Activated CD4-positive, CD25-positive, alpha-beta regulatory T cell treated with anti-CD3 and anti-CD28 coated beads, Interleukin-2, amount 50 U/mL, for 16 hours (primary cell): ENCODE measurements around the gene ACTG2.
"Not testable (repeated sequence)": the region's sequence is repeated elsewhere in the genome, so short reads cannot be mapped to it uniquely, and the experiment has no call there.

Experiments
- DNase-seq: peaks from one replicate; pipeline ENCODE4 v3.0.0-alpha.2; 2020; ENCODE audit warnings: low read depth, low spot score

Gene ACTG2

DNA sequence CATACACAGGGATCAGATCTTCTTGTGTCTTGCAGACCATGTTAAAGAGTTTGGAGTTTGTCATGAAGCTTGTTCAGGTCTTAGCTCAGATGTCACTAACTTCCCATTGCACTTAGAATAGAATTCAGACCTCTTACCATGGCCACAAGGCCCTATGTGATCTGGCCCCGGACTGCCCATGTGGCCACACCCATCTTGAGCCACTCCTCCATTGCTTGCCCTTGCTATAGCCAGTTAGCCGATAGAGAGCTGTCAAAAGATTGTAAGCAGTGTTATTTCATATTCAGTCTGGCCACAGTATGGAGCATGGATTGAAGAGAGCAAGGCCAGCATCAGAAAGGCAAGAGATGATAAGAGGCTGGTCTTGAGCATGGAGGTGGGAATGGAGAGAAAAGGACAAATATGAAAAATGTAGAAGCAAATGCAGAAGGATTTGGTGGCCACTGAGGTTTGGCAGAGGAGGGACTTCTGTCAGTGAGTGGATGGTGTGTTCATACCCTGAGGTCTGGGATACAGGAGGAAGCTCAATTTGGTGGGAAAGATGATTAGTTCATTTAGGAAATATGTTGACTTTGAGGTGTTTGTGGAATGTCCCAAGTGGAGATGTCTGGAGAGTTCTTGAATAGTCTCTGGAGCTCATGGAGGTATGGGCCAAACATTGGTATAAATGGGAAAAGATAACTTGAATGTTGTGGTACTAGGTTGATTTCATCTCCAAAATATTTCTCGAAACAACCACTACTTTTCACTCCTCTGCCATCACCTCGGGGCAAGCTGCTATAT lies 44.5 kb downstream of the ACTG2 start:
- DNase-seq: no peak

- DNase-seq: no peak
Measured at GRCh38 chr2:73937899-73938298, 45.1 kb downstream of the ACTG2 start.

GRCh38 chr2:73938718-73939352 lies 46.0 kb downstream of the ACTG2 start:
- no peak for DNase-seq

GRCh38 chr2:73939419-73939818 lies 46.6 kb downstream of the ACTG2 start:
- no peak for DNase-seq

- not testable (repeated sequence) for DNase-seq
Measured at GRCh38 chr2:73940066-73940465, 47.3 kb downstream of the ACTG2 start.

DNA sequence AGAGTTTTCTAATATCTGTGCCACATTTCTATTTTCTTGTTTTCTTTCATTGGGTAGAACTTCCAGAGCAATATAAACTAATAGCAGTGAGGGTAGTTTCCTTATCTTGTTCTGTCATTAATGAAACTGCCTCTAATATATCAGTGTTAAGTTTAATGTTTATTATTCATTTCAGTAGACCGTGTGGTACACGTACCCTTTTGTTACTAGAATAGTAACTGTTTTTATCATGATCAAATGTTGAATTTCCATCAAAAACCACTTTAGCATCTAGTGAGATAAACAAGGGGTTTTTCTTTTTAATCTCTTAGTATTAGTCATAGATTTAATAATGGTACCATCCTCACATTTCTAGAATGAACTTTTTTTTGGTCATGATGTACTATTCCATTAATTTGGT lies 49.9 kb downstream of the ACTG2 start:
- no peak for DNase-seq

DNA sequence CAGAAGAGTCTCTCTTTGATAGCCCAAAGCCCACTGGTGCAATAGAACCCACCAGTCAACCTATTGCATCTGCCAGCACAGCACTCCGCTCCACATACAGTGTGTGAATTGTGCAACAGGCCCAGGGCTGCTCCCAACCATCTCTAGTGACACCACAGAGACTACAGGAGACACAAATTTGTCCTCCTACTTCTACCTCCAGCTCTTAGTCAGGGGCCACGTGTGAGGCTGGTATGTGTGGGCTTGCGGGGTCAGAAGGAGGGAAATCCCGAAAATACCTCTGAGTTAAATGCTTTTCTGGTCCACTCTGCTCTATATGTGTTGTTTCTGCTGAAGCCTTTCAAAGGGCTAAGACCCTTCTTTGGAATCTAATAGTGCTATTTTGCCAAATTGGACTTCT lies 51.9 kb downstream of the ACTG2 start:
- no peak for DNase-seq

DNA sequence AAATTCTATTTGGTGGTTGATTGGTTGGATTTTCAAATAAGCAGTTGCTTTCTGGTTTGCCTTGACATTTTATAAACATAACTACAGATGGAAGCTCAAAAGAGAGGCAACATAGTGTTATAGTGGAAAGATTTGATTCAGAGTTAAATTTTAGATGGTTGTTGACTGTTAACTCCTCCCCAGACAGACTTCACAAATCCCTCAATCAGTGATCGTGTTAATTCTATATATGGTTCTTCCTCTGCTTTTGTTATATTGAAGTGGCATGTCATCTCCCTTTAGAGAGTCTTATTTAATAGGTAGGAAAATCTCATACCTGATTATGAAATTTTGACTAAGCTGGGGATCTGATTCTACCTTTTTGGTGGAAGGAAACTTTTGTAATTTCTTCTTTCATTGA lies 53.4 kb downstream of the ACTG2 start:
- no peak for DNase-seq

GRCh38 chr2:73946666-73947065 lies 53.9 kb downstream of the ACTG2 start:
- DNase-seq: no peak

DNA sequence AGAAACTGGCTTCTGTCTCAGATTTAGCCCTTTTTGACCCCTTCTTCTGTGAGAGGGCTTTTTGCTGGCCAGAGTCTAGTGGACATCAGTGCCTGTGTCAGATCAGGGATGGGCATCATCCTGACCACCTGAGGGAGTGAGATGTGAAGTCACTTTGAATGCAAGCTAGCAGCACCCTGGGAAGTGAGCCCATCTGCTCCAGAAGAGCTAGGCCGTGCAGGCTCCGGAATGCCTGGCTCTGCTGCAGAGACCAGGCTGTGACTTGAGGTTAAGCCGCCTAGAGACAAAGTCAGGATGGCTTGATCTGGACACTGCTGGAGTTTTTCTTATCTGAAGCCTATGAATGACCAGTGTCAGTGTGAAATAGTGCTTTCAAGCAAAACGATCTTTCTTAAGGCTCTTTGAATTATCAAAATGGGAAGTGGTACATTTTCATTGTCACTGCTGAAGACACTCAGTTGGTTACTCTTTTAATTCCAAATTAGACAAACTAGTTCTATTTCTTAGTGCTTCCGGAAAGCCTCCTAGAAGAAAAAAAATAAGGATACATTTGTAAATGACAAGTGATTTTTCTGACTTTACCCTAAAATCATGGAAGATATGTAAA lies 54.7 kb downstream of the ACTG2 start:
- DNase-seq: no peak

- no peak for DNase-seq
Measured at GRCh38 chr2:73949802-73950201, 57.0 kb downstream of the ACTG2 start.

- no peak for DNase-seq
Measured at GRCh38 chr2:73952499-73953446, 60.0 kb downstream of the ACTG2 start.

DNA sequence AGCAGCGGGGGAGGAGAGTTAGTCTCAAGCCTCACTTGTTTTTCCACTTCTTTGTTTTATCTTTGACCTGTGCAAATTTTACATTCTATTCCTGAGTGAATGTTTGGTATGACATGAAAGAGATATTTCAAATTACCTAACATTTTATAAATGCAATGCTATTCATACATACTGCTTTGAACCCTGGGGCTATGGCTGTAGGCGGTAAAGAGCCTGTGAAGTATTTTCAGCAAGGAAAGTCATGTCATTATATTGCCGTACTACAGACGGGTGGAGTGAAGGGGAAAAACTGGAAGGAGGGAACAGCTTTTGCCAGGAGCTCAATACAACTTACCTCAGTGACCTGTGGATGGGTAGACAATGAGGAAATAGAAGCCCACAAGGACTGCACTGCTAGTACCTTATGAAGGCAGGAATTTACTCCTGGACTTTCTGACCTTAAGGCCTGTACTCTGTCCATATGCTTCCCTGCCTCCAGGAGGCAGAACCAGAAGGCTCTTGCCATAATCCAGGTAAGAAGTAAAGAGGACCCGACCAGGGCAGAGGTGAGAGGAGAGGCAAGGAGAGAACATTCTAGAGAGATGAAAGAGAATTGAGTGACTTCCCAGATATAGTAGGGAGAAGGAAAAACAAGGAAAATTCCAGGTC lies 63.5 kb downstream of the ACTG2 start:
- no peak for DNase-seq

- DNase-seq: no peak
Measured at GRCh38 chr2:73961274-73961673, 68.5 kb downstream of the ACTG2 start.

GRCh38 chr2:73961823-73962615 lies 69.2 kb downstream of the ACTG2 start:
- DNase-seq: no peak

DNA sequence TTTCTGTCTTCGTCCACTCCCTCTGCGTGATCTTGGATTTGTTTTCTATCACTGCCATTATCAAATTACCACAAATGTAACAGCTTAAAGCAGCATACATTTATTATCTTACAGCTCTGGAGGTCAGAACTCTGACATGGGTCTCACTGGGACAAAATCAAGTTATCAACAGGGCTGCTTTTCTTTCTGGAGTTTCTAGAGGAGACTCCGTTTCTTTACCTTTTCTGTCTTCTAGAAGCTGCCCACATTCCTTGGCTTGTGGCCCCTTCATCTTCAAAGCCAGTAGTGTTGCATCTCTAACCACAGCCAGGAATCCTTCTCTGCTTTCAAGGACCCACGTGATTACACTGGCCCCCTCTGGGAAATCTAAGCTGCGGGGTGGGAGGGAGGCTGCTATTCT lies 70.0 kb downstream of the ACTG2 start:
- no peak for DNase-seq

DNA sequence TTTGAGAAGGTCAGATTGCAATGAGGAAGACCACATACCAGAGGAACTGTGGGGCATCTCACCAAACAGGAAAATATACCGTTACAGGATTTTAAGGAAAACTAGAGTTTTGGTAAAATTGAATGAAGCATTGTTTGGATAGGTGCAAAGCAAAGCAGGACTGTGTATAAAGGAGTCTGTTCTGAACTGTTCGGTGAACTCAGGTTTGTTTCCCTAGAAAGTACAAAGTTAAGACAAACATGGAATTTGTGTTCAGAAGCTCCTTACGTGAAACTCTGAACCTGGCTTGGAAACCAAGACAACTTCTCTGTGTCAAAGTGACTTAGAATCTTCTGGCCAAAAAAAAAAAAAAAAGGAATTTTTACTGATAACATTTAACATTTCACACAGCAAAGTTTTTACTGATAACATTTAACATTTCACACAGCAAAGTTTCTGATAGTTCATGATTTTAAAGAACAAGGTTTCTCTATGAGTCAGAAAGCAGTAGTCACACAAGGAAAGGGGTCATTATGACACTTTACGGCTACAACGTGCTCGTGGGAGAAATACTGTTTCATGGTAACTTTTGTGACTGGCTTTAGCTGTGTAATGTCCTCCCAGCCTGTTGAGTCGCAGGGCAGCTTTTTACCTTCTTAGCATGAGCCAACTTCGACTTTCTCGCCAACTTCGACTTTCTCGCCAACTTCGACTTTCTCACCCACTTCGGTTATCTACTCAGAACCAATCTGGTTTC lies 70.7 kb downstream of the ACTG2 start:
- no peak for DNase-seq

- no peak for DNase-seq
Measured at GRCh38 chr2:73964223-73964622, 71.4 kb downstream of the ACTG2 start.

- no peak for DNase-seq
Measured at GRCh38 chr2:73965053-73965452, 72.2 kb downstream of the ACTG2 start.
